Smooth muscle cell (in vitro differentiated cells): Measurements from ENCODE around the gene RBKS. TPM values are rescaled to one million over a fixed set of nuclear protein-coding genes. Genes with fewer than 3 reads are reported as not detected.

ENCODE experiments used
- DNase-seq: peaks from one replicate; lab custom pipeline; 2025; ENCODE audit not compliant: unreplicated experiment; lab: John Stamatoyannopoulos, UW
- H2AFZ ChIP-seq: fragments of 200-600 bp; sonication (generic); 2 replicates; pipeline ENCODE4 v1.6.0; 2016; ENCODE audit warnings: antibody characterized with exemption, low read depth, mild to moderate bottlenecking
- H3F3A ChIP-seq: fragments of 200-600 bp; sonication (generic); 2 replicates; pipeline ENCODE4 v1.6.0; 2017; ENCODE audit warnings: antibody characterized with exemption, low read depth
- H3K27ac ChIP-seq: fragments of 200-600 bp; sonication (generic); 2 replicates; pipeline ENCODE4 v1.5.1; 2016; ENCODE audit warnings: low read depth, mild to moderate bottlenecking
- H3K27me3 ChIP-seq: fragments of 200-600 bp; sonication (generic); 2 replicates; pipeline ENCODE4 v1.6.1; 2016; ENCODE audit warnings: low read depth, mild to moderate bottlenecking
- H3K36me3 ChIP-seq: fragments of 200-600 bp; sonication (generic); 2 replicates; pipeline ENCODE4 v1.5.1; 2016; ENCODE audit warnings: low read depth
- H3K4me1 ChIP-seq: fragments of 200-600 bp; sonication (generic); 2 replicates; pipeline ENCODE4 v1.5.1; 2016; ENCODE audit warnings: low read depth
- H3K4me2 ChIP-seq: fragments of 200-600 bp; sonication (generic); 2 replicates; pipeline ENCODE4 v1.6.0; 2016; ENCODE audit warnings: mild to moderate bottlenecking
- H3K4me3 ChIP-seq: fragments of 200-600 bp; sonication (generic); 2 replicates; pipeline ENCODE4 v1.5.1; 2016; ENCODE audit warnings: mild to moderate bottlenecking
- H3K79me2 ChIP-seq: fragments of 200-600 bp; sonication (generic); 2 replicates; pipeline ENCODE4 v1.6.0; 2016; ENCODE audit warnings: low read depth, mild to moderate bottlenecking
- H3K9ac ChIP-seq: fragments of 200-600 bp; sonication (generic); 2 replicates; pipeline ENCODE4 v1.6.0; 2016; ENCODE audit warnings: low read depth
- H3K9me3 ChIP-seq: fragments of 200-600 bp; sonication (generic); replicated peaks from 2 replicates; pipeline ENCODE4 v1.5.1; 2016; ENCODE audit warnings: low read depth
- H4K20me1 ChIP-seq: fragments of 200-600 bp; sonication (generic); 2 replicates; pipeline ENCODE4 v1.6.0; 2016; ENCODE audit warnings: low read depth
- CTCF ChIP-seq: fragments of 200-600 bp; sonication (generic); IDR thresholded peaks from 2 replicates; pipeline ENCODE4 v1.5.1; 2017; ENCODE audit warnings: borderline replicate concordance, mild to moderate bottlenecking, antibody characterized with exemption; ENCODE audit not compliant: insufficient read depth, poor library complexity, severe bottlenecking
- WGBS: methylation state at CpG from one replicate; pipeline ENCODE4 v1.1.7; 2016; ENCODE audit warnings: low lambda C conversion rate; 5-methylcytosine and 5-hydroxymethylcytosine counted together
- polyA plus RNA-seq: library from polyadenylated mRNA; unstranded; fragments of >200 nt; fragmentation: Nextera tagmentation; extraction: Ambion mirVana; gene quantifications from 2 replicates; pipeline ENCODE4 v1.2.1, GENCODE V29; 2016
- total RNA-seq: library from RNA; depleted of rRNA; stranded (reverse); fragments of >200 nt; gene quantifications from 2 replicates; pipeline ENCODE4 v1.2.3, GENCODE V29; 2014

Gene RBKS
- total and polyA plus RNA-seq, 2 experiments from 2014 or later: 1.0 to 3.3 TPM

- Histone ChIP-seq H3K27ac (peak overlapping the region; percentile 64), H3K36me3 (no peaks in the 10 kb centered on the region), H3K79me2 (peaks cover 5% of the 10 kb centered on the region), H3K4me2 (peak overlapping the region; percentile 47), H2AFZ (no peak overlapping the region), H3K9ac (no peak overlapping the region), H3K4me1 (no peaks in the 10 kb centered on the region), H3K9me3 (no peaks in the 10 kb centered on the region), H3K27me3 (no peaks in the 10 kb centered on the region), H3K4me3 (no peak overlapping the region), H3F3A (no peaks in the 10 kb centered on the region), H4K20me1 (no peaks in the 10 kb centered on the region)
- WGBS: 52% methylated on average over 10 of the region's 10 CpGs
- no peak for DNase-seq
- no peak for TF ChIP-seq CTCF
Measured at GRCh38 chr2:27903649-27904404, 13.6 kb upstream of the RBKS start.

GRCh38 chr2:27903018-27903417, 12.8 kb upstream of the RBKS start:
- no peak overlapping the region for H3K9ac ChIP-seq
- H3K4me1 ChIP-seq: no peaks in the 10 kb centered on the region
- H3K79me2 ChIP-seq: peaks cover 11% of the 10 kb centered on the region
- peaks cover 5% of the 10 kb centered on the region for H3K36me3 ChIP-seq
- peak overlapping the region; percentile 64 for H3K27ac ChIP-seq
- no peak overlapping the region for H3K4me2 ChIP-seq
- no peaks in the 10 kb centered on the region for H3F3A ChIP-seq
- H3K27me3 ChIP-seq: no peaks in the 10 kb centered on the region
- TF ChIP-seq CTCF: no peak
- H3K4me3 ChIP-seq: no peak overlapping the region
- no peaks in the 10 kb centered on the region for H4K20me1 ChIP-seq
- H2AFZ ChIP-seq: no peak overlapping the region
- DNase-seq: no peak
- H3K9me3 ChIP-seq: no peaks in the 10 kb centered on the region
- WGBS: 91% methylated on average over 2 of the region's 2 CpGs

- Histone ChIP-seq H3K79me2 (peaks cover 11% of the 10 kb centered on the region), H2AFZ (no peak overlapping the region), H3K4me1 (no peaks in the 10 kb centered on the region), H3K9ac (no peak overlapping the region), H3K4me3 (no peak overlapping the region), H3K36me3 (peaks cover 6% of the 10 kb centered on the region), H3K27me3 (no peaks in the 10 kb centered on the region), H4K20me1 (no peaks in the 10 kb centered on the region), H3K9me3 (no peaks in the 10 kb centered on the region), H3K4me2 (no peak overlapping the region), H3F3A (no peaks in the 10 kb centered on the region), H3K27ac (peak overlapping the region; percentile 17)
- DNase-seq: no peak
- whole genome bisulfite sequencing: 100% methylated on average over 1 of the region's 1 CpG
- TF ChIP-seq CTCF: no peak
Measured at GRCh38 chr2:27902098-27902497, 11.9 kb upstream of the RBKS start.

- no peak overlapping the region for H3K4me3 ChIP-seq
- no peaks in the 10 kb centered on the region for H3F3A ChIP-seq
- H3K9me3 ChIP-seq: no peaks in the 10 kb centered on the region
- H3K4me1 ChIP-seq: no peaks in the 10 kb centered on the region
- no peaks in the 10 kb centered on the region for H3K27me3 ChIP-seq
- H3K9ac ChIP-seq: no peak overlapping the region
- TF ChIP-seq CTCF: no peak
- H2AFZ ChIP-seq: no peak overlapping the region
- no peak for DNase-seq
- peak overlapping the region; percentile 17 for H3K27ac ChIP-seq
- H3K4me2 ChIP-seq: no peak overlapping the region
- 84% methylated on average over 1 of the region's 1 CpG for WGBS
- H3K79me2 ChIP-seq: peaks cover 11% of the 10 kb centered on the region
- peaks cover 6% of the 10 kb centered on the region for H3K36me3 ChIP-seq
- no peaks in the 10 kb centered on the region for H4K20me1 ChIP-seq
Measured at GRCh38 chr2:27901234-27901633, 11.0 kb upstream of the RBKS start.
